Suprapubic skin (tissue), 4 donors: Measurements from ENCODE around the gene KLK3. TPM values are rescaled to one million over a fixed set of nuclear protein-coding genes. Genes with fewer than 3 reads are reported as not detected.

Experiments used
- DNase-seq, 2 donors: peaks; one replicate each; pipeline ENCODE4 v3.0.0-alpha.2; 2019; ENCODE audit warnings: low spot score in 2 of 2
- H3K27ac ChIP-seq: fragments of 200-600 bp; sonication (generic); one replicate; pipeline ENCODE4 v1.5.1; 2019
- H3K27me3 ChIP-seq: fragments of 200-600 bp; sonication (generic); one replicate; pipeline ENCODE4 v1.5.1; 2019
- H3K36me3 ChIP-seq: fragments of 200-600 bp; sonication (generic); one replicate; pipeline ENCODE4 v1.5.1; 2019
- H3K4me1 ChIP-seq: fragments of 200-600 bp; sonication (generic); one replicate; pipeline ENCODE4 v1.5.1; 2019
- H3K4me3 ChIP-seq: fragments of 200-600 bp; sonication (generic); one replicate; pipeline ENCODE4 v1.5.1; 2019; ENCODE audit warnings: mild to moderate bottlenecking
- H3K9me3 ChIP-seq: fragments of 200-600 bp; sonication (generic); one replicate; pipeline ENCODE4 v1.5.1; 2019
- CTCF ChIP-seq, 2 donors: fragments of 200-600 bp in 1 of 2; fragments of 450-650 bp in 1 of 2; sonication (generic) in 1 of 2; IDR thresholded peaks; one replicate each; pipeline ENCODE4 v1.5.1; 2016 to 2019; ENCODE audit warnings: antibody characterized with exemption in 2 of 2, mild to moderate bottlenecking in 1 of 2, moderate library complexity in 1 of 2
- EP300 ChIP-seq: sonication (generic); formaldehyde crosslinking; IDR thresholded peaks from one replicate; pipeline ENCODE4 v1.6.1; 2017; ENCODE audit warnings: antibody characterized with exemption
- POLR2A ChIP-seq, 2 donors: fragments of 450-650 bp; IDR thresholded peaks; one replicate each; pipeline ENCODE4 v1.6.1; 2017; ENCODE audit warnings: antibody characterized with exemption in 2 of 2, mild to moderate bottlenecking in 2 of 2, moderate library complexity in 2 of 2
- POLR2AphosphoS5 ChIP-seq, 3 donors: sonication (generic); formaldehyde crosslinking; IDR thresholded peaks; one replicate each; pipeline ENCODE4 v1.6.1; 2017; ENCODE audit warnings: antibody characterized with exemption in 3 of 3
- WGBS: methylation state at CpG from one replicate; pipeline ENCODE4 v1.1.5; 2018; 5-methylcytosine and 5-hydroxymethylcytosine counted together
- total RNA-seq, 4 donors: library from RNA; depleted of rRNA; stranded (reverse); fragments of >200 nt; gene quantifications; one replicate each; pipeline ENCODE4 v1.1.0, GENCODE V29; 2016

Gene KLK3
- total RNA-seq, 4 donors from 2014 or later = 0.24 to 1.9 (median 0.67) TPM

GRCh38 chr19:50815439-50815838 is 39.3 kb upstream of the KLK3 start:
- no peaks in the 10 kb centered on the region for H3K36me3 ChIP-seq
- no peak overlapping the region for H3K4me3 ChIP-seq
- peaks cover 45% of the 10 kb centered on the region for H3K27me3 ChIP-seq
- peaks cover 14% of the 10 kb centered on the region for H3K4me1 ChIP-seq
- H3K9me3 ChIP-seq = no peaks in the 10 kb centered on the region
- TF ChIP-seq POLR2AphosphoS5 (IDR thresholded peaks at IDR 0.05) = no peak
- TF ChIP-seq EP300 = no peak
- no peak for TF ChIP-seq POLR2A (IDR thresholded peaks at IDR 0.05)
- TF ChIP-seq CTCF (IDR thresholded peaks at IDR 0.05) = no peak
- 95% methylated on average over 1 of the region's 1 CpG for WGBS
- no peak for DNase-seq
- no peak overlapping the region for H3K27ac ChIP-seq

- DNase-seq = no peak
- Histone ChIP-seq H3K4me3 (peak overlapping the region; percentile 20), H3K27me3 (peaks cover 69% of the 10 kb centered on the region), H3K27ac (no peak overlapping the region), H3K4me1 (peaks cover 36% of the 10 kb centered on the region), H3K9me3 (no peaks in the 10 kb centered on the region), H3K36me3 (no peaks in the 10 kb centered on the region)
- whole genome bisulfite sequencing = 20% methylated on average over 13 of the region's 52 CpGs
- no peak for TF ChIP-seq POLR2AphosphoS5 (IDR thresholded peaks at IDR 0.05)
- no peak for TF ChIP-seq POLR2A (IDR thresholded peaks at IDR 0.05)
- TF ChIP-seq EP300 = no peak
- no peak for TF ChIP-seq CTCF (IDR thresholded peaks at IDR 0.05)
Measured at GRCh38 chr19:50817941-50818858, 36.5 kb upstream of the KLK3 start.

- no peak for DNase-seq
- 71% methylated on average over 8 of the region's 12 CpGs for WGBS
- H3K27me3 ChIP-seq = peaks cover 76% of the 10 kb centered on the region
- peaks cover 44% of the 10 kb centered on the region for H3K4me1 ChIP-seq
- TF ChIP-seq EP300 = no peak
- no peak for TF ChIP-seq POLR2A (IDR thresholded peaks at IDR 0.05)
- no peak for TF ChIP-seq CTCF (IDR thresholded peaks at IDR 0.05)
- TF ChIP-seq POLR2AphosphoS5 (IDR thresholded peaks at IDR 0.05) = no peak
- no peaks in the 10 kb centered on the region for H3K36me3 ChIP-seq
- no peak overlapping the region for H3K27ac ChIP-seq
- no peak overlapping the region for H3K4me3 ChIP-seq
- no peaks in the 10 kb centered on the region for H3K9me3 ChIP-seq
Measured at GRCh38 chr19:50818859-50819472, 35.7 kb upstream of the KLK3 start.

- no peak for DNase-seq
- no peak overlapping the region for H3K4me3 ChIP-seq
- H3K36me3 ChIP-seq = no peaks in the 10 kb centered on the region
- no peaks in the 10 kb centered on the region for H3K9me3 ChIP-seq
- H3K27ac ChIP-seq = no peak overlapping the region
- TF ChIP-seq CTCF (IDR thresholded peaks at IDR 0.05) = no peak
- TF ChIP-seq POLR2AphosphoS5 (IDR thresholded peaks at IDR 0.05) = no peak
- TF ChIP-seq EP300 = no peak
- no peak for TF ChIP-seq POLR2A (IDR thresholded peaks at IDR 0.05)
- 43% methylated on average over 4 of the region's 8 CpGs for WGBS
- H3K27me3 ChIP-seq = peaks cover 77% of the 10 kb centered on the region
- H3K4me1 ChIP-seq = peaks cover 44% of the 10 kb centered on the region
Measured at GRCh38 chr19:50819636-50820035, 35.1 kb upstream of the KLK3 start.

- no peaks in the 10 kb centered on the region for H3K36me3 ChIP-seq
Measured at GRCh38 chr19:50820086-50820485, 34.6 kb upstream of the KLK3 start.

More at GRCh38 chr19:50820086-50820485, 34.6 kb upstream of the KLK3 start:
- Histone ChIP-seq H3K9me3 (no peaks in the 10 kb centered on the region), H3K4me3 (peak overlapping the region; percentile 26), H3K4me1 (peaks cover 44% of the 10 kb centered on the region), H3K27ac (peak overlapping the region; percentile 39), H3K27me3 (peaks cover 76% of the 10 kb centered on the region)
- TF ChIP-seq POLR2AphosphoS5 (IDR thresholded peaks at IDR 0.05) (no peak), CTCF (IDR thresholded peaks at IDR 0.05) (no peak), EP300 (no peak), POLR2A (IDR thresholded peaks at IDR 0.05) (no peak)
- WGBS = 13% methylated on average over 13 of the region's 15 CpGs
- no peak for DNase-seq
